Measurements from ENCODE around the gene PPP2R2C.

- TF ChIP-seq POLR2A (IDR thresholded peaks at IDR 0.05): no peak
- TF ChIP-seq, protein P1, sequence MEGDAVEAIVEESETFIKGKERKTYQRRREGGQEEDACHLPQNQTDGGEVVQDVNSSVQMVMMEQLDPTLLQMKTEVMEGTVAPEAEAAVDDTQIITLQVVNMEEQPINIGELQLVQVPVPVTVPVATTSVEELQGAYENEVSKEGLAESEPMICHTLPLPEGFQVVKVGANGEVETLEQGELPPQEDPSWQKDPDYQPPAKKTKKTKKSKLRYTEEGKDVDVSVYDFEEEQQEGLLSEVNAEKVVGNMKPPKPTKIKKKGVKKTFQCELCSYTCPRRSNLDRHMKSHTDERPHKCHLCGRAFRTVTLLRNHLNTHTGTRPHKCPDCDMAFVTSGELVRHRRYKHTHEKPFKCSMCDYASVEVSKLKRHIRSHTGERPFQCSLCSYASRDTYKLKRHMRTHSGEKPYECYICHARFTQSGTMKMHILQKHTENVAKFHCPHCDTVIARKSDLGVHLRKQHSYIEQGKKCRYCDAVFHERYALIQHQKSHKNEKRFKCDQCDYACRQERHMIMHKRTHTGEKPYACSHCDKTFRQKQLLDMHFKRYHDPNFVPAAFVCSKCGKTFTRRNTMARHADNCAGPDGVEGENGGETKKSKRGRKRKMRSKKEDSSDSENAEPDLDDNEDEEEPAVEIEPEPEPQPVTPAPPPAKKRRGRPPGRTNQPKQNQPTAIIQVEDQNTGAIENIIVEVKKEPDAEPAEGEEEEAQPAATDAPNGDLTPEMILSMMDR (IDR thresholded peaks at IDR 0.05): no peak
Observed at GRCh38 chr4:6290256-6290655, 182.2 kb downstream of the PPP2R2C start.

All from body of pancreas (tissue), 4 donors.